ENCODE measurements around the gene EIF4E2.

GRCh38 chr2:232537079-232537478 is 13.4 kb upstream of the EIF4E2 start:
- no peak for TF ChIP-seq CTCF (IDR thresholded peaks at IDR 0.05)
- no peak for TF ChIP-seq POLR2AphosphoS5 (IDR thresholded peaks at IDR 0.05; ENCODE audit: insufficient read depth in 1 of 2, low read depth in 1 of 2)
- TF ChIP-seq POLR2A (IDR thresholded peaks at IDR 0.05) = no peak

All from vagina (tissue), 2 donors.